PFSK-1 (cell line): ENCODE measurements around the gene MORN1.

Source experiments
- FOXP2 ChIP-seq: optimal IDR thresholded peaks from 2 replicates; pipeline ENCODE3; 2011; ENCODE audit warnings: borderline replicate concordance, control low read depth, inconsistent platforms; ENCODE audit not compliant: insufficient read depth; ENCODE audit errors: extremely low read length, extremely low read depth
- POLR2AphosphoS5 ChIP-seq: IDR thresholded peaks from 2 replicates; pipeline ENCODE4 v1.6.1; 2012; ENCODE audit warnings: low read depth, mild to moderate bottlenecking, control low read depth, low read length, moderate library complexity
- SIN3A ChIP-seq: IDR thresholded peaks from 2 replicates; pipeline ENCODE4 v1.6.1; 2012; ENCODE audit warnings: mild to moderate bottlenecking, low read length, moderate library complexity, borderline replicate concordance; ENCODE audit not compliant: insufficient read depth
- TAF1 ChIP-seq: IDR thresholded peaks from 2 replicates; pipeline ENCODE4 v1.6.1; 2012; ENCODE audit warnings: low read length, control low read depth, borderline replicate concordance; ENCODE audit not compliant: insufficient read depth
- TF ChIP-seq, protein P1 (sequence below), 2 experiments: IDR thresholded peaks; 2 replicates each; pipeline versions ENCODE4 v1.6.1 to v1.8.0; 2011 to 2012; ENCODE audit warnings: low read depth in 2 of 2, low read length in 2 of 2, control low read depth in 1 of 2, inconsistent platforms in 1 of 2, mild to moderate bottlenecking in 1 of 2, moderate library complexity in 1 of 2; ENCODE audit not compliant: insufficient read depth in 1 of 2

Gene MORN1

DNA sequence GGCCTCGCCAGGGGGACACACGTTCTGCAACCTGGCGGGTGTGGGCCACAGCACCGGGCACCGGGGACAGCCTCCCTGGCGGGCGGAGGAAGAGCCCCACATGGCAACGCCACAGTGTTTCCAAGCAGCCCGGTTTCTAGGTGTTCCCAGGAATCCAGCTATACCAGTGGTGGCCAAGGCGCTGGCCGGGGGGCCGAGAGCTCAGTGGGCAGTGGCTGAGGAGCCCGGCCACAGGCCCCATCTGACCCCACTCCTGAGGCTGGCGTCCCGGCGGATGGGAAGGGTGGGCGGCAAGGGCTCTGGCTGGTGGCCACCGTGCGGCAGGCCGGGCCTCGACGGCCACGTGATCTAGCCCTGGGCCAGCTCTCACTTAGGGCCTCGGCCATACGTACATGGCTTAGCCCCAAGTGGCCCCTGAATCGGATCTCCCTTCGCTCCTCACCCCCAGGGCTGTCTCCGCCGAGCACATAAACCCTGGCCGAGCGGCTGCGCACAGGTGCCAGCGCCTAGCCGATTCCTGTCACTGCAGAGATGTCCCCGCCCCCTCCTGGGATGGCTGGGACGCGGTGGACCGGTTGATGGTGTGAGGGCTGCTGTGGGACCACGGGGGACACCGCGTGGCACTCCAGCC lies 68.7 kb downstream of the MORN1 start:
- no peak for TF ChIP-seq POLR2AphosphoS5
- TF ChIP-seq FOXP2, result no peak
- no peak for TF ChIP-seq TAF1
- TF ChIP-seq, protein P1, sequence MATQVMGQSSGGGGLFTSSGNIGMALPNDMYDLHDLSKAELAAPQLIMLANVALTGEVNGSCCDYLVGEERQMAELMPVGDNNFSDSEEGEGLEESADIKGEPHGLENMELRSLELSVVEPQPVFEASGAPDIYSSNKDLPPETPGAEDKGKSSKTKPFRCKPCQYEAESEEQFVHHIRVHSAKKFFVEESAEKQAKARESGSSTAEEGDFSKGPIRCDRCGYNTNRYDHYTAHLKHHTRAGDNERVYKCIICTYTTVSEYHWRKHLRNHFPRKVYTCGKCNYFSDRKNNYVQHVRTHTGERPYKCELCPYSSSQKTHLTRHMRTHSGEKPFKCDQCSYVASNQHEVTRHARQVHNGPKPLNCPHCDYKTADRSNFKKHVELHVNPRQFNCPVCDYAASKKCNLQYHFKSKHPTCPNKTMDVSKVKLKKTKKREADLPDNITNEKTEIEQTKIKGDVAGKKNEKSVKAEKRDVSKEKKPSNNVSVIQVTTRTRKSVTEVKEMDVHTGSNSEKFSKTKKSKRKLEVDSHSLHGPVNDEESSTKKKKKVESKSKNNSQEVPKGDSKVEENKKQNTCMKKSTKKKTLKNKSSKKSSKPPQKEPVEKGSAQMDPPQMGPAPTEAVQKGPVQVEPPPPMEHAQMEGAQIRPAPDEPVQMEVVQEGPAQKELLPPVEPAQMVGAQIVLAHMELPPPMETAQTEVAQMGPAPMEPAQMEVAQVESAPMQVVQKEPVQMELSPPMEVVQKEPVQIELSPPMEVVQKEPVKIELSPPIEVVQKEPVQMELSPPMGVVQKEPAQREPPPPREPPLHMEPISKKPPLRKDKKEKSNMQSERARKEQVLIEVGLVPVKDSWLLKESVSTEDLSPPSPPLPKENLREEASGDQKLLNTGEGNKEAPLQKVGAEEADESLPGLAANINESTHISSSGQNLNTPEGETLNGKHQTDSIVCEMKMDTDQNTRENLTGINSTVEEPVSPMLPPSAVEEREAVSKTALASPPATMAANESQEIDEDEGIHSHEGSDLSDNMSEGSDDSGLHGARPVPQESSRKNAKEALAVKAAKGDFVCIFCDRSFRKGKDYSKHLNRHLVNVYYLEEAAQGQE (IDR thresholded peaks at IDR 0.05; ENCODE audit: insufficient read depth in 1 of 2, low read depth in 2 of 2, low read length in 2 of 2), result no peak
- no peak for TF ChIP-seq SIN3A

DNA sequence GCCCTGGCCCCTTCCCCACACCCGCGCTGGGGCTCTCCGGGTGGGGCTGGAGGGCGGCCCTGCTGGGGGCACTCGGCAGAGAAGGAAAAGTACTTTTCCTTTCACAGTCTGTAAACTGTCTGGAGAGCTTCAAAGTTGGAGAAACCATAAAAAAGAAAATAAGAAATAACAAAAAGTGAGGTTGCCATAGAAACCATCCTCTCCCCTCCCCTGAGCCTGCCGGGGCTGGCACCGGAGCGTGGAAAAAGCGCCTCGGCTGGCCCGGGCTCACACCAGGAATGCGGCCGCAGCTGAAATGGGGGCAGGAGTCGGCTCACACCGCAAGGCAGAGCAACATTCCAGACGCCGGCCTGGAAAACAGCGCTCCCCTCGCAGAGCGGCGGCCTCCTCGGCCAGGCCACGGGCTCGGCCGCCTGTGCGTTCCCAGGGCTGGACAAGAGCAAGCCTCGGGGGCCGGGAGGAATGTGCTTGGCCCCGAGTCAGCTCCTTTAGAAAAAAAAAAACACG lies 69.2 kb downstream of the MORN1 start:
- TF ChIP-seq FOXP2, result no peak
- TF ChIP-seq SIN3A, result no peak
- TF ChIP-seq, protein P1 (IDR thresholded peaks at IDR 0.05; ENCODE audit: insufficient read depth in 1 of 2, low read depth in 2 of 2, low read length in 2 of 2), result no peak
- no peak for TF ChIP-seq TAF1
- no peak for TF ChIP-seq POLR2AphosphoS5

DNA sequence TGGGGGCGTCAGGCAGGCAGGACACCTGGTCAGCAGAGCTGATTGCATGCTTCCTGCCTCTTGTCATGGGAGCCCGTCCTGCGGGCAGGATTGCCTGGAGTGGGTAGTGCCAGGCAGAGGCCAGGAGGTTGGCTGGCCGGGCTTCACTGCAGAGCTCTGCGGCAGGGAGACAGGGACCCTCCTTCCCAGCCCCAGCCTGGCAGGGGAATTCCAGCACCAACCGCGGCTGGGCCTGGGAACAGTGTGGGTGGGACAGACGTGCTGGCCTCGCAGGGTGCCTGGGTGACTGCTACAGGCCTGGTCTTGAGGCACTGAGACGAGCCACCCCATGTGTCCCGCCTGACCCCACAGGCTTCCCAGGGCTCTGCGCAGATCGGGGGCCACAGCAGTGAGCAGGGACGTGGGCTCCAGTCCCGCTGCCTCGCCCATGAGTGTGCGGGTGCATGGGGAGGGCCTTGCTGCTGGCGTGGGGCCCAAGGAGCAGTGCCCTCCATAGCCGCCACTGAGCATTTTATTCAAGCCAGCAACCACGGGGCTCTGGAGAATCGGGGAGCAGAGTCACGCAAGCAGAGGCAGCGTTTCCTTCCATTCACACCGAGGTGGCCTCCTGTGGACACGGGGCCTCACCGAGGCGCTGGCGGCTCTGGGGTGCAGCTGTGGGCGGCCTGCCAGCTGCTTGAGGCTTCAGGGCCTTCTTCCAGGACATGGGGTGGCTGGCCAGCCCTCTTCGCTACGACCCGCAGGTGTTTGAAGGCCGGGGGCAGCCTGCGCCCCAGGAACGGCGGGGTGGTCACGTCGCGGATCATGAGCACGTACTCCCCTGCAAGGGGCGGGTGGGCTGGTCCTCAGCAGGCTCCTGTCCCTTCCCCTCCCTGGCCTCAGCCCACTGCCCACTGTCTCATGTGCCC lies 70.3 kb downstream of the MORN1 start:
- no peak for TF ChIP-seq SIN3A

DNA sequence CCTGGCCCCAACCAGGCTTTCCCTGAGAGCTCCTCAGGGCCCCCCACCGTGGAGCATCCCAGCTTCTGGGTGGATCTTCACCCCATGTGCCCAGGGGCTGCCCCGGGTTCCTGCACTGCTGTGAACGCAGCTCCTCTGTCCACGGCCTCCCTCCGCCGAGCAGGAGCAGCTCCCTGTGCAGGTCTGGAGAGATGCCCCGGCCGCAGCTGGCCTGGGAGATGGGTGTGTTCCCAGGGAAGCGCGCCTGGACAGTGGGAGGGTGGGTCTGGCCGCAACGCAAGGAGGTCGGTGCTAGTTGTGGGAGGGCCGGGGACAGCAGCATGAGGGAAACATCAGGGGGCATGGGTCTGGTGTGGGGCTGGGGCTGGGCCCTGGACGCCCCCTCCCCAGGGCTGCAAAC lies 71.3 kb downstream of the MORN1 start:
- TF ChIP-seq, protein P1 (IDR thresholded peaks at IDR 0.05; ENCODE audit: insufficient read depth in 1 of 2, low read depth in 2 of 2, low read length in 2 of 2), result no peak
- TF ChIP-seq FOXP2 (no peak), SIN3A (no peak), TAF1 (no peak), POLR2AphosphoS5 (no peak)

DNA sequence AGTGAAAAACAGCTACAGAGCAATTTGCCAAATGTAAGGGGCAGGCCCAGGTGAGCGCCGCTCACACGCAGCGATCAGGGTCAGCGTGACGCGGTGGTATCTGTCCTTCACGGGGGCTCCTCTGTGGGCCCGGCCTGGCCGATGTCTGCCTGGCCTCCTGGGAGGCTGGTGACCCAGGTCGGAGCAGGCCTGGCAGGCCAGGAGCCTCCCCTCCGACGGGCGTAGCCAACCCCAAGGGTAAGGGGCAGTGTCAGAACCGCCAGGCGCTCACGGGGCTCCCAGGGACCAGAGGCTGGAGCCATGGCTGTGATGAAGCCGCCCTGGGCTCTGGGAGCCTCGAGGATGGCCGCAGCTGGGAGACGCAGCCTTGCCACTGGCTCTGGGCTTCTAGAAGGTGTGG lies 72.1 kb downstream of the MORN1 start:
- TF ChIP-seq, protein P1 (IDR thresholded peaks at IDR 0.05; ENCODE audit: insufficient read depth in 1 of 2, low read depth in 2 of 2, low read length in 2 of 2), result no peak
- TF ChIP-seq TAF1 (no peak), POLR2AphosphoS5 (no peak), FOXP2 (no peak), SIN3A (no peak)
